Measurements from ENCODE around the gene PFDN2.

GRCh38 chr1:161080441-161081405, 37.1 kb downstream of the PFDN2 start:
- TF ChIP-seq POLR2AphosphoS5 (IDR thresholded peaks at IDR 0.05; ENCODE audit: low read depth, low read length), result no peak
- no peak for TF ChIP-seq CTCF (IDR thresholded peaks at IDR 0.05)
- TF ChIP-seq REST (IDR thresholded peaks at IDR 0.05; ENCODE audit: insufficient read depth in 1 of 2, low read depth in 2 of 2, low read length in 1 of 2), result no peak
